Hepatocyte (in vitro differentiated cells): ENCODE data around the gene CPNE6. TPM values are rescaled to one million over a fixed set of nuclear protein-coding genes. Genes with fewer than 3 reads are reported as not detected.

Experiments
- DNase-seq: peaks from one replicate; pipeline ENCODE4 v3.0.0-alpha.2; 2016; ENCODE audit warnings: low spot score
- H2AFZ ChIP-seq: fragments of 200-600 bp; sonication (generic); 2 replicates; pipeline ENCODE4 v1.6.0; 2016; ENCODE audit warnings: antibody characterized with exemption, mild to moderate bottlenecking
- H3K27ac ChIP-seq: fragments of 200-600 bp; sonication (generic); 2 replicates; pipeline ENCODE4 v1.5.1; 2016; ENCODE audit warnings: mild to moderate bottlenecking
- H3K27me3 ChIP-seq: fragments of 200-600 bp; sonication (generic); 2 replicates; pipeline ENCODE4 v1.6.1; 2016
- H3K36me3 ChIP-seq: fragments of 200-600 bp; sonication (generic); replicated peaks from 2 replicates; pipeline ENCODE4 v1.5.1; 2016; ENCODE audit warnings: low read depth; ENCODE audit not compliant: insufficient read depth
- H3K4me1 ChIP-seq: fragments of 200-600 bp; sonication (generic); 2 replicates; pipeline ENCODE4 v1.5.1; 2016; ENCODE audit warnings: mild to moderate bottlenecking, moderate library complexity; ENCODE audit not compliant: insufficient read depth
- H3K4me2 ChIP-seq: fragments of 200-600 bp; sonication (generic); 2 replicates; pipeline ENCODE4 v1.6.0; 2016
- H3K4me3 ChIP-seq: fragments of 200-600 bp; sonication (generic); 2 replicates; pipeline ENCODE4 v1.5.1; 2016; ENCODE audit warnings: mild to moderate bottlenecking
- H3K79me2 ChIP-seq: fragments of 200-600 bp; sonication (generic); 2 replicates; pipeline ENCODE4 v1.6.0; 2017; ENCODE audit warnings: mild to moderate bottlenecking
- H3K9me2 ChIP-seq: fragments of 200-600 bp; sonication (generic); replicated peaks from 2 replicates; pipeline ENCODE4 v1.6.0; 2017; ENCODE audit warnings: mild to moderate bottlenecking; ENCODE audit not compliant: insufficient read depth
- H3K9me3 ChIP-seq: fragments of 200-600 bp; sonication (generic); 2 replicates; pipeline ENCODE4 v1.5.1; 2016; ENCODE audit warnings: low read depth, mild to moderate bottlenecking
- H4K20me1 ChIP-seq: fragments of 200-600 bp; sonication (generic); 2 replicates; pipeline ENCODE4 v1.6.0; 2016; ENCODE audit warnings: mild to moderate bottlenecking; ENCODE audit not compliant: insufficient read depth, poor library complexity, severe bottlenecking
- EZH2 ChIP-seq: fragments of 200-600 bp; sonication (generic); IDR thresholded peaks from 2 replicates; pipeline ENCODE4 v1.6.1; 2016; ENCODE audit warnings: antibody characterized with exemption, mild to moderate bottlenecking, borderline replicate concordance
- EZH2phosphoT487 ChIP-seq: fragments of 200-600 bp; sonication (generic); IDR thresholded peaks from one replicate; pipeline ENCODE4 v1.6.1; 2018; ENCODE audit warnings: antibody characterized with exemption, mild to moderate bottlenecking, low read depth, moderate library complexity; ENCODE audit not compliant: unreplicated experiment, severe bottlenecking
- WGBS: methylation state at CpG from one replicate; pipeline ENCODE4 v1.1.6; 2016; ENCODE audit warnings: low lambda C conversion rate; ENCODE audit errors: missing lambda C conversion rate; 5-methylcytosine and 5-hydroxymethylcytosine counted together
- polyA plus RNA-seq: library from polyadenylated mRNA; unstranded; fragments of >200 nt; fragmentation: Nextera tagmentation; extraction: Ambion mirVana; gene quantifications from 2 replicates; pipeline ENCODE4 v1.2.1, GENCODE V29; 2016
- total RNA-seq: library from RNA; depleted of rRNA; stranded (reverse); fragments of >200 nt; gene quantifications from 2 replicates; pipeline ENCODE4 v1.2.3, GENCODE V29; 2014
- TF ChIP-seq, protein P1 (sequence below): fragments of 200-600 bp; sonication (generic); IDR thresholded peaks from 2 replicates; pipeline ENCODE4 v1.5.1; 2016; ENCODE audit warnings: antibody characterized with exemption, mild to moderate bottlenecking; ENCODE audit not compliant: poor library complexity

CPNE6 gene
- total and polyA plus RNA-seq, 2 experiments from 2014 or later = not detected

DNA sequence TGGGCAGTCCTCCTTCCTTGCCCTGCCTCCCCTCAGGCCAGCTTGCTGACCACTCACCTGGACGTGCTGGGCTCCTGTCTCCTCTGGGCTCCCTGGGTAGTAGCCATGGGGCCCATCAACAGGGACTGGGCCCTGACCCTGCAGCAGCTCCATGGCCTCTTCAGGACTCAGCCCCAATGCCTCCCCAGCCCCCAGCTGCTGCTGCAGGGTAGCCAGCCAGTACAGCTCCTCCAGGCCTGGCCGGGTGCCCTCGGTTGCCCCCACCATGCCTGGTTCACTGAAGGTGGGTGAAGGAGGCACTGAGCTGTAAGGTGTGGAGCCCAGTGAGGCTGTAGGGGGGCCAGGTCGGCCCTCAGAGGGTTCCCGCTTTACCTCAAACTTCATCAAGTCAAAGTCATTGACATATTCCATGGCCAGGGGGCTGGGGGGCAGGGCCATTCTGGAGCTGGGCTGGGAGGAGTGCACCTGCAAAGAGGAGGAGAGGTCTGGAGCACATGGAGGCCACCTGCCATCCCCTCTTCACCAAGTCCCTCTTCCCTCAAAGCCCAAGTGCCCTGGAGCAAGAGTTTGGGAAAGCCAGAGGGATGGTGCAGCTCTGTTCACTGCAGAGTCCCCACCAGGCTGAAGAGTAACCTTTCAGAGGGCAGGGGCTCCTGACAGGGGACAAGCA is 11.2 kb downstream of the CPNE6 start:
- Histone ChIP-seq H3K4me3 (no peak overlapping the region), H3K27me3 (peaks cover 4% of the 10 kb centered on the region), H3K79me2 (no peaks in the 10 kb centered on the region), H3K9me3 (no peaks in the 10 kb centered on the region), H3K4me1 (peaks cover 3% of the 10 kb centered on the region), H3K27ac (no peak overlapping the region), H3K9me2 (no peaks in the 10 kb centered on the region), H3K4me2 (no peak overlapping the region), H2AFZ (no peak overlapping the region), H4K20me1 (no peaks in the 10 kb centered on the region), H3K36me3 (no peaks in the 10 kb centered on the region)
- DNase-seq = no peak
- TF ChIP-seq EZH2 (no peak), EZH2phosphoT487 (no peak)
- TF ChIP-seq, protein P1, sequence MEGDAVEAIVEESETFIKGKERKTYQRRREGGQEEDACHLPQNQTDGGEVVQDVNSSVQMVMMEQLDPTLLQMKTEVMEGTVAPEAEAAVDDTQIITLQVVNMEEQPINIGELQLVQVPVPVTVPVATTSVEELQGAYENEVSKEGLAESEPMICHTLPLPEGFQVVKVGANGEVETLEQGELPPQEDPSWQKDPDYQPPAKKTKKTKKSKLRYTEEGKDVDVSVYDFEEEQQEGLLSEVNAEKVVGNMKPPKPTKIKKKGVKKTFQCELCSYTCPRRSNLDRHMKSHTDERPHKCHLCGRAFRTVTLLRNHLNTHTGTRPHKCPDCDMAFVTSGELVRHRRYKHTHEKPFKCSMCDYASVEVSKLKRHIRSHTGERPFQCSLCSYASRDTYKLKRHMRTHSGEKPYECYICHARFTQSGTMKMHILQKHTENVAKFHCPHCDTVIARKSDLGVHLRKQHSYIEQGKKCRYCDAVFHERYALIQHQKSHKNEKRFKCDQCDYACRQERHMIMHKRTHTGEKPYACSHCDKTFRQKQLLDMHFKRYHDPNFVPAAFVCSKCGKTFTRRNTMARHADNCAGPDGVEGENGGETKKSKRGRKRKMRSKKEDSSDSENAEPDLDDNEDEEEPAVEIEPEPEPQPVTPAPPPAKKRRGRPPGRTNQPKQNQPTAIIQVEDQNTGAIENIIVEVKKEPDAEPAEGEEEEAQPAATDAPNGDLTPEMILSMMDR = no peak
- 95% methylated on average over 5 of the region's 5 CpGs for WGBS

DNA sequence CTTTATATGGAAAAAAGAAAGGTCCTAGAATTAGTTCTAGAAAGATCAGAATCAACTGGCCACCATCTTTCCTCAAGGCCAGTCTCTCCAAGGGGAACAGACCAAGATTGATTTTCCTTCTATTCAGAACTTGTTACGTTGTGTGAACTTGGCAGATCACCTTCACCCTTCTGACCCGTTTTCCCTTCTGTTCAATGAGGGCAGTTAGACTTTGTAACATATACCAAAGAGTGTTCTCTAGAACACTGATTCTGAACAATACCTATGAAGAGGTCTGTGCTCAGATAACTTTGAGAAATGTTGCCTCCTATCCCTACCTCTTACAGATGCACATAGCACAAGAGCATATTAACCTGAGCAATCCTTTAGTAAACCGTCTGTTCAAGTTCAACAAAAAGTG is 12.1 kb downstream of the CPNE6 start:
- H3K79me2 ChIP-seq = no peaks in the 10 kb centered on the region
- H3K4me3 ChIP-seq = no peak overlapping the region
- no peak for DNase-seq
- no peaks in the 10 kb centered on the region for H3K9me3 ChIP-seq
- H3K36me3 ChIP-seq = no peaks in the 10 kb centered on the region
- peaks cover 4% of the 10 kb centered on the region for H3K27me3 ChIP-seq
- no peak overlapping the region for H3K4me2 ChIP-seq
- H2AFZ ChIP-seq = no peak overlapping the region
- H3K9me2 ChIP-seq = no peaks in the 10 kb centered on the region
- H4K20me1 ChIP-seq = no peaks in the 10 kb centered on the region
- no peak overlapping the region for H3K27ac ChIP-seq
- H3K4me1 ChIP-seq = peaks cover 3% of the 10 kb centered on the region
- TF ChIP-seq EZH2 (no peak), EZH2phosphoT487 (no peak)
- TF ChIP-seq, protein P1 = no peak
- WGBS = 88% methylated on average over 3 of the region's 3 CpGs

DNA sequence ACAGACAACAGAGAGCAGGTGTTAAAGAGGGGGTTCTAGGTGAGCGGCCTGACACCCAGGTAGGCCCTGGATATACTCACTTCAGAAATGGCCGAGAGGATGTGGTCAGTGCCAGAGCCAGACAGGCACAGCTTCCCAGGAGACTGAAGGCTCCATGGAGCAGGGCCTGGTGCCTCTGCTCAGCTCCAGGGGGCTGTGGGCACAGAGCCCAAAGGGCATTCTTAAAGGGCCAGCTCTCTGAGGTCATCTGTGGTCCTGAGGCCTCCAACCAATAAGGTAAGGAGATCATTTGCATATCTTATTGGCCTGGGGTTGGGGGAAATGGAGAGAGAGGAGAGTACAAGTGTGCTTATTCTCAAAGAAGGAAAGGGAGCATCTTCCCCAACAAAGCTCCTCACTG is 13.1 kb downstream of the CPNE6 start:
- WGBS = 97% methylated on average over 2 of the region's 2 CpGs
- Histone ChIP-seq H3K4me2 (no peak overlapping the region), H3K4me1 (peaks cover 3% of the 10 kb centered on the region), H3K27me3 (peaks cover 2% of the 10 kb centered on the region), H3K27ac (no peak overlapping the region), H3K79me2 (no peaks in the 10 kb centered on the region), H3K36me3 (no peaks in the 10 kb centered on the region), H4K20me1 (no peaks in the 10 kb centered on the region), H3K4me3 (no peak overlapping the region), H3K9me3 (no peaks in the 10 kb centered on the region), H3K9me2 (no peaks in the 10 kb centered on the region), H2AFZ (no peak overlapping the region)
- no peak for DNase-seq
- no peak for TF ChIP-seq EZH2
- no peak for TF ChIP-seq EZH2phosphoT487
- TF ChIP-seq, protein P1 = no peak
